ENCODE measurements around the gene TRIM17. TPM values are rescaled to one million over a fixed set of nuclear protein-coding genes. Genes with fewer than 3 reads are reported as not detected.
A peak's percentile ranks its signal among the peaks of the same experiment; 100 is the strongest.

The TRIM17 gene
- total RNA-seq, 3 donors from 2014 or later (not counting 1 experiment from before 2014, with no cell fraction given) = 8.0 to 13.4 (median 8.4) TPM

GRCh38 chr1:228407106-228408040 is 9.3 kb downstream of the TRIM17 start:
- Histone ChIP-seq H3K27ac (ENCODE audit: low read length) (peak overlapping the region; percentile 62), H3K4me1 (ENCODE audit: control insufficient read depth, insufficient read depth, low read length) (peaks cover 52% of the 10 kb centered on the region), H3K36me3 (ENCODE audit: control insufficient read depth, insufficient read depth, low read length) (peaks cover 9% of the 10 kb centered on the region), H3K9me3 (ENCODE audit: control insufficient read depth, insufficient read depth, low read length) (no peaks in the 10 kb centered on the region), H3K27me3 (ENCODE audit: control insufficient read depth, insufficient read depth, low read length) (no peaks in the 10 kb centered on the region), H3K4me3 (ENCODE audit: low read length) (peak overlapping the region; percentile 82)
- no peak for TF ChIP-seq CTCF (IDR thresholded peaks at IDR 0.05)
- peak in 1 of 2 donors; percentile 15 for DNase-seq
- no peaks in the 10 kb centered on the region for H3K36me3 Mint-ChIP-seq
- ATAC-seq = no peak
- H3K4me1 Mint-ChIP-seq = peaks cover 44 to 57% of the 10 kb centered on the region in 2 donors
- no peaks in the 10 kb centered on the region for H3K27me3 Mint-ChIP-seq (ENCODE audit: low read depth in 2 of 2)
- 39% methylated on average over 28 of the region's 29 CpGs for WGBS (ENCODE audit: insufficient coverage)
- no peaks in the 10 kb centered on the region for H3K9me3 Mint-ChIP-seq
- intact Hi-C loops (cut with micrococcal nuclease) = loop anchor here (5.0 kb wide), 1 partner anchor 50 kb away; a partner anchor contains a TSS
- peak overlapping the region; percentile 93 for H3K4me3 Mint-ChIP-seq
- H3K27ac Mint-ChIP-seq = peak overlapping the region; percentile 75 to 89

- under 1% methylated on average over 21 of the region's 21 CpGs for WGBS (ENCODE audit: insufficient coverage)
- no peak for TF ChIP-seq CTCF (IDR thresholded peaks at IDR 0.05)
- Mint-ChIP-seq H3K9me3 (no peaks in the 10 kb centered on the region), H3K27ac (peak overlapping the region; percentile 75 to 89), H3K27me3 (ENCODE audit: low read depth in 2 of 2) (no peaks in the 10 kb centered on the region), H3K4me1 (peaks cover 56 to 71% of the 10 kb centered on the region in 2 donors), H3K4me3 (peak overlapping the region; percentile 93), H3K36me3 (no peaks in the 10 kb centered on the region)
- Histone ChIP-seq H3K36me3 (ENCODE audit: control insufficient read depth, insufficient read depth, low read length) (peaks cover 9% of the 10 kb centered on the region), H3K4me3 (ENCODE audit: low read length) (peak overlapping the region; percentile 82), H3K9me3 (ENCODE audit: control insufficient read depth, insufficient read depth, low read length) (no peaks in the 10 kb centered on the region), H3K27ac (ENCODE audit: low read length) (no peak overlapping the region), H3K27me3 (ENCODE audit: control insufficient read depth, insufficient read depth, low read length) (no peaks in the 10 kb centered on the region), H3K4me1 (ENCODE audit: control insufficient read depth, insufficient read depth, low read length) (peaks cover 57% of the 10 kb centered on the region)
- ATAC-seq = peak in 1 of 3 donors; percentile 1
- intact Hi-C loops (cut with micrococcal nuclease) = loop anchor here (1.0 to 5.0 kb wide), 2 partner anchors 10 to 51 kb away; partner anchors contain the start of gene TRIM17
- no peak for DNase-seq
Measured at GRCh38 chr1:228405979-228406228, 10.8 kb downstream of the TRIM17 start.

GRCh38 chr1:228405200-228405978 is 11.3 kb downstream of the TRIM17 start:
- no peak overlapping the region for H3K27ac ChIP-seq (ENCODE audit: low read length)
- intact Hi-C loops (cut with micrococcal nuclease) = loop anchor here (5.0 kb wide), 1 partner anchor 52 kb away; a partner anchor contains a TSS
- H3K4me1 ChIP-seq (ENCODE audit: control insufficient read depth, insufficient read depth, low read length) = peaks cover 59% of the 10 kb centered on the region
- H3K9me3 ChIP-seq (ENCODE audit: control insufficient read depth, insufficient read depth, low read length) = no peaks in the 10 kb centered on the region
- no peak for TF ChIP-seq CTCF (IDR thresholded peaks at IDR 0.05)
- Mint-ChIP-seq H3K27ac (peak overlapping the region; percentile 75 to 89), H3K36me3 (no peaks in the 10 kb centered on the region), H3K9me3 (no peaks in the 10 kb centered on the region), H3K27me3 (ENCODE audit: low read depth in 2 of 2) (no peaks in the 10 kb centered on the region), H3K4me1 (peaks cover 56 to 71% of the 10 kb centered on the region in 2 donors), H3K4me3 (peak overlapping the region; percentile 93)
- H3K4me3 ChIP-seq (ENCODE audit: low read length) = peak overlapping the region; percentile 82
- peaks cover 12% of the 10 kb centered on the region for H3K36me3 ChIP-seq (ENCODE audit: control insufficient read depth, insufficient read depth, low read length)
- ATAC-seq (no peak), DNase-seq (no peak)
- 42% methylated on average over 11 of the region's 11 CpGs for WGBS (ENCODE audit: insufficient coverage)
- no peaks in the 10 kb centered on the region for H3K27me3 ChIP-seq (ENCODE audit: control insufficient read depth, insufficient read depth, low read length)
